Neural crest cell (in vitro differentiated cells): ENCODE data around the gene CASP6. TPM values are rescaled to one million over a fixed set of nuclear protein-coding genes. Genes with fewer than 3 reads are reported as not detected.
"Not testable (repeated sequence)": the region's sequence is repeated elsewhere in the genome, so short reads cannot be mapped to it uniquely, and the experiment has no call there.

Experiments
- DNase-seq: peaks from one replicate; pipeline ENCODE4 v3.0.0; 2021; ENCODE audit warnings: low read depth, mixed read lengths, low spot score
- H3K27ac Mint-ChIP-seq: one replicate; pipeline ENCODE4 v1.8.0; 2021; ENCODE audit warnings: mild to moderate bottlenecking, mixed read lengths; ENCODE audit not compliant: unreplicated experiment
- H3K27me3 Mint-ChIP-seq: 2 replicates; pipeline ENCODE4 v1.8.0; 2021; ENCODE audit warnings: low read depth, mild to moderate bottlenecking, mixed read lengths
- H3K36me3 Mint-ChIP-seq: 2 replicates; pipeline ENCODE4 v1.8.0; 2021; ENCODE audit warnings: low read depth, mild to moderate bottlenecking, mixed read lengths
- H3K4me1 Mint-ChIP-seq: 2 replicates; pipeline ENCODE4 v1.8.0; 2021; ENCODE audit warnings: mixed read lengths
- H3K4me3 Mint-ChIP-seq: one replicate; pipeline ENCODE4 v1.8.0; 2021; ENCODE audit warnings: mild to moderate bottlenecking, mixed read lengths
- H3K9me3 Mint-ChIP-seq: 2 replicates; pipeline ENCODE4 v1.8.0; 2021; ENCODE audit warnings: mixed read lengths
- total RNA-seq: library from RNA; stranded (reverse); gene quantifications from 2 replicates; pipeline ENCODE4 v1.2.1, GENCODE V29; 2021
- TF ChIP-seq, protein P1 (sequence below): fragments of 200-600 bp; sonication (generic); conservative IDR thresholded peaks from 2 replicates; pipeline ENCODE4 v1.5.0; 2021; ENCODE audit warnings: antibody characterized with exemption, mild to moderate bottlenecking

CASP6 gene
- total RNA-seq, 1 donor from 2014 or later: 25.4 TPM

DNA sequence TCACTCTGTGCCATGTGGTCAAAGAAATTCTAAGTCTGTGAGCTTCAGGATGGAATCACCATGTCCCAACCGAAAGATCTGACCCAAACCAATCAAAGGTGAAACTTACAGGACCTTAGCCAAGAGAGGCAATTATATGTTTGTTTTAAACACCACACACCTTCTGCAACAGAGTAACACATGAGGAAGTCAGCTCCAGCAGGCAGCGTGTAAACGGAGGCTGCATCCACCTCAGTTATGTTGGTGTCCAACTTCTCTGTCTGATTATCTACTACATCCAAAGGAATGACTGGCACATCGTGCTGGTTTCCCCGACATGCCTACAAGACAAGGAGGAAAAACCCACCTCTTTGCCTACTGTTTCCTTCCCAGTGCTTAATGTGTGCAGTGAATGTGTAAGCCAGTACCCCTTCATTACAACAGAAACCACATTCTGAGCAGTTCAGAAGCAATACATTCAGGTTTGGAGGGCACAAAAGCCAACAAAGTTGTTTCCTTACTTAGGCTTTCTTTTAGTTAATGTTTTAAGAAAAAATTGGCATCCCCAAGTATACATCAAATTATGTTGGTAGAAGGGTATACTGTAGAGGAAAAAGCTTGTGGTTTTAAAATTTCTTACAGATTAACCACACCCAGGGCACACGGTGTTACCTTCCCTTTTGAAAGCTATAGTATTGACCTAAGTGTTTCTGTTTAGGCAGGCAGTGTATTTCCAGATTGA is 12.4 kb downstream of the CASP6 start:
- H3K9me3 Mint-ChIP-seq: no peaks in the 10 kb centered on the region
- no peak overlapping the region for H3K4me3 Mint-ChIP-seq
- no peak overlapping the region for H3K27ac Mint-ChIP-seq
- H3K4me1 Mint-ChIP-seq: no peaks in the 10 kb centered on the region
- H3K36me3 Mint-ChIP-seq: peaks cover 24% of the 10 kb centered on the region
- no peak for DNase-seq
- TF ChIP-seq, protein P1, sequence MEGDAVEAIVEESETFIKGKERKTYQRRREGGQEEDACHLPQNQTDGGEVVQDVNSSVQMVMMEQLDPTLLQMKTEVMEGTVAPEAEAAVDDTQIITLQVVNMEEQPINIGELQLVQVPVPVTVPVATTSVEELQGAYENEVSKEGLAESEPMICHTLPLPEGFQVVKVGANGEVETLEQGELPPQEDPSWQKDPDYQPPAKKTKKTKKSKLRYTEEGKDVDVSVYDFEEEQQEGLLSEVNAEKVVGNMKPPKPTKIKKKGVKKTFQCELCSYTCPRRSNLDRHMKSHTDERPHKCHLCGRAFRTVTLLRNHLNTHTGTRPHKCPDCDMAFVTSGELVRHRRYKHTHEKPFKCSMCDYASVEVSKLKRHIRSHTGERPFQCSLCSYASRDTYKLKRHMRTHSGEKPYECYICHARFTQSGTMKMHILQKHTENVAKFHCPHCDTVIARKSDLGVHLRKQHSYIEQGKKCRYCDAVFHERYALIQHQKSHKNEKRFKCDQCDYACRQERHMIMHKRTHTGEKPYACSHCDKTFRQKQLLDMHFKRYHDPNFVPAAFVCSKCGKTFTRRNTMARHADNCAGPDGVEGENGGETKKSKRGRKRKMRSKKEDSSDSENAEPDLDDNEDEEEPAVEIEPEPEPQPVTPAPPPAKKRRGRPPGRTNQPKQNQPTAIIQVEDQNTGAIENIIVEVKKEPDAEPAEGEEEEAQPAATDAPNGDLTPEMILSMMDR: no peak
- no peaks in the 10 kb centered on the region for H3K27me3 Mint-ChIP-seq

DNA sequence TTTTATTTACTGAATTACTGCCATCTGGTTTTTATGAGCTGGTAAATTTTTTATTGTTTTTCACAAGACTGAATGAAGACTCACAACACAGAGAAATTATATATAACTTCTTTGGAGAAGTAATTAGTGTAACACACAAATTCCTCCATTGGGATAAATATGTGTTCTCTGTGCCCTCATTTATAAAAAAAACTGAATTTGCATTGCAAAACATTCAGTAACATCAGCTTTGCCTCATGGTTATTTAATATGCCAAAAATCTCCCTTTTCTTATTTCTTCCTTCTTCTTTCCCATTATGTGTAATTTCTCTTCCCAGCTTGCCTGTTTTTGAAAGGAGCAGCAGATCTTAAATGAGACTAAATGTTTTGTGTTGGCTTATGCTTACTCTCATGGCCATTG is 18.5 kb downstream of the CASP6 start:
- peaks cover 29% of the 10 kb centered on the region for H3K36me3 Mint-ChIP-seq
- TF ChIP-seq, protein P1: no peak
- H3K27ac Mint-ChIP-seq: no peak overlapping the region
- no peak overlapping the region for H3K4me3 Mint-ChIP-seq
- no peak for DNase-seq
- H3K4me1 Mint-ChIP-seq: no peaks in the 10 kb centered on the region
- H3K27me3 Mint-ChIP-seq: no peaks in the 10 kb centered on the region
- H3K9me3 Mint-ChIP-seq: peaks cover 3% of the 10 kb centered on the region

DNA sequence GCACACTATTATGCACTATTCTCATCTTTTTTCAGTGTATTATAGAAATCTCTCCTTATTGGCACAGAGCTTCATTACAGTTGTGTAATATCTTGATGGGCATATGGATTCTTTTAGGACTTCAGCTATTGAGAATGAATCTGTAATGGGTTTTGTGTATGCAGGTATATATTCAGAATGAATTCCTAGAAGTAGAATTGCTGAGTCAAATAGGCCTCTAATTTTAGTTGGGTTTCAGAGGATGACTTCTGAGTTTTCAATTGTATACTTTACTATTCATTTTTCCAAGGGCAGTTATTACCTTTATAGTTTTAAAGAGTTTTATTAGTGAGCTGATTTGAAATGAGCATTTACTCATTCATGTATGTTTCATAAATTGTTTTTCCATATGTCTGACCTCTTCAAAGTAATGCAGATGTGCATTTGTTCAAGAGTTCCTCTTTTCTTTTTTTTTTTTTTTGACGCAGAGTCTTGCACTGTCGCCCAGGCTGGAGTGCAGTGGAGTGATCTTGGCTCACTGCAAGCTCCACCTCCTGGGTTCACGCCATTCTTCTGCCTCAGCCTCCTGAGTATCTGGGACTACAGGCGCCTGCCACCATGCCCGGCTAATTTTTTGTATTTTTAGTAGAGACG is 19.5 kb downstream of the CASP6 start:
- Mint-ChIP-seq H3K9me3 (peaks cover 3% of the 10 kb centered on the region), H3K27me3 (no peaks in the 10 kb centered on the region), H3K4me3 (no peak overlapping the region), H3K27ac (no peak overlapping the region), H3K4me1 (no peaks in the 10 kb centered on the region), H3K36me3 (peaks cover 33% of the 10 kb centered on the region)
- TF ChIP-seq, protein P1: no peak
- no peak for DNase-seq

DNA sequence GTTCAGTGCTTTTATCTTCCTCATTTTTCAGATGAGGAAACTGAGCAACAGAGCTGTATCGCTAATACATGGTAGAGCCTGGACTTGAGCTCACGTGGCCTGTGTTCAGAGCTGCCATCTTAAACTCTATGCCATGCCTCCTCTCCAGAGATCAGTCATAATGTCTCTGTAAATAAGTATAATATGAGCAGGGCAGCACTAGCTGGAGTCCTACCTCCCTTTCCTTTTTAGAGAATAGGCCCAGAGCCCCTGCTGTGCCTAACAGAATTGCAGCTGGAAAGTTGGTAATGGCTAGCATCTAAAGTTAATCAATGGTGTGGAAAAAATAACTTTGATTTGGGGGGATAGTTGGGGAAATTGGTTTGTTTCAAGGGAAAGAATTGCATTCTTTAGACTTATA is 20.4 kb downstream of the CASP6 start:
- DNase-seq: no peak

DNA sequence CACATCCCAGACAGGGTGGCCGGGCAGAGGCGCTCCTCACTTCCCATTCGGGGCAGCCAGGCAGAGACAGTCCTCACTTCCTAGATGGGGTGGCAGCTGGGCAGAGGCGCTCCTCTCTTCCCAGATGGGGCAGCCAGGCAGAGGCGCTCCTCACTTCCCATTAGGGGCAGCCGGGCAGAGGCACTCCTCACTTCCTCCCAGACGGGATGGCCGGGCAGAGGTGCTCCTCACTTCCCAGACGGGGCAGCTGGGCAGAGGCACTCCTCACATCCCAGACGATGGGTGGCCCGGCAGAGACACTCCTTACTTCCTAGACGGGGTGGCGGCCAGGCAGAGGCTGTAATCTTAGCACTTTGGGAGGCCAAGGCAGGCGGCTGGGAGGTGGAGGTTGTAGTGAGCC is 24.3 kb downstream of the CASP6 start:
- H3K4me1 Mint-ChIP-seq, H3K4me3 Mint-ChIP-seq, DNase-seq, H3K27me3 Mint-ChIP-seq, H3K27ac Mint-ChIP-seq: not testable (repeated sequence)
- Mint-ChIP-seq H3K9me3 (peaks cover 12% of the 10 kb centered on the region), H3K36me3 (peaks cover 29% of the 10 kb centered on the region)

More for the DNA sequence above, 20.4 kb downstream of the CASP6 start:
- Mint-ChIP-seq H3K36me3 (peaks cover 32% of the 10 kb centered on the region), H3K4me1 (no peaks in the 10 kb centered on the region), H3K27me3 (no peaks in the 10 kb centered on the region), H3K9me3 (peaks cover 3% of the 10 kb centered on the region), H3K4me3 (no peak overlapping the region), H3K27ac (no peak overlapping the region)
- TF ChIP-seq, protein P1: no peak

DNA sequence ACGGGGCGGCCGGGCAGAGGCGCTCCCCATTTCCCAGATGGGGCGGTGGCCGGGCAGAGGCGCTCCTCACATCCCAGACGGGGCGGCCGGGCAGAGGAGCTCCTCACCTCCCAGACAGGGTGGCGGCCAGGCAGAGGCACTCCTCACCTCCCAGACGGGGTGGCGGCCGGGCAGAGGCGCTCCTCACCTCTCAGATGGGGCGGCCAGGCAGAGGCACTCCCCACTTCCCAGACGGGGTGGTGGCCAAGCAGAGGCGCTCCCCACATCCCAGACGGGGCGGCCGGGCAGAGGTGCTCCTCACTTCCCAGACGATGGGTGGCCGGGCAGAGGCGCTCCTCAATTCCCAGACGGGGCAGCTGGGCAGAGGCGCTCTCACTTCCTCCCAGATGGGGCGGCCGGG is 24.8 kb downstream of the CASP6 start:
- DNase-seq, H3K4me3 Mint-ChIP-seq, H3K27me3 Mint-ChIP-seq, H3K27ac Mint-ChIP-seq, H3K4me1 Mint-ChIP-seq: not testable (repeated sequence)
- Mint-ChIP-seq H3K9me3 (peaks cover 15% of the 10 kb centered on the region), H3K36me3 (peaks cover 29% of the 10 kb centered on the region)
